ENCODE data around the gene TXNRD2. TPM values are rescaled to one million over a fixed set of nuclear protein-coding genes. Genes with fewer than 3 reads are reported as not detected.

The TXNRD2 gene
- total RNA-seq, 4 donors from 2014 or later = 8.0 to 11.3 (median 10.4) TPM

- peaks cover 0 to 5% (median 0%) of the 10 kb centered on the region in 3 donors for H3K4me1 ChIP-seq
- no peak for DNase-seq
- H3K27me3 ChIP-seq = no peaks in the 10 kb centered on the region
- no peak overlapping the region for H3K27ac ChIP-seq
- 78 to 90% methylated on average over 10 to 11 of the region's 11 CpGs for WGBS, 2 donors
- intact Hi-C loops (cut with DNase I) = no loop called here
- H3K4me3 ChIP-seq = no peak overlapping the region
- H3K9me3 ChIP-seq = no peaks in the 10 kb centered on the region
- peaks cover 0 to 80% (median 4%) of the 10 kb centered on the region in 3 donors for H3K36me3 ChIP-seq
- TF ChIP-seq POLR2A (IDR thresholded peaks at IDR 0.05) (no peak), CTCF (IDR thresholded peaks at IDR 0.05) (no peak)
Observed at GRCh38 chr22:19901577-19902244, 39.9 kb downstream of the TXNRD2 start.

- Histone ChIP-seq H3K27me3 (no peaks in the 10 kb centered on the region), H3K36me3 (peaks cover under 1 to 76% (median 4%) of the 10 kb centered on the region in 3 donors), H3K4me1 (peaks cover 0 to 5% (median 0%) of the 10 kb centered on the region in 3 donors), H3K27ac (no peak overlapping the region), H3K9me3 (no peaks in the 10 kb centered on the region), H3K4me3 (no peak overlapping the region)
- TF ChIP-seq POLR2A (IDR thresholded peaks at IDR 0.05) (no peak), CTCF (IDR thresholded peaks at IDR 0.05) (no peak)
- DNase-seq = no peak
- 73 to 89% methylated on average over 5 of the region's 13 CpGs for WGBS, 2 donors
- intact Hi-C loops (cut with DNase I) = no loop called here
Observed at GRCh38 chr22:19900707-19901436, 40.7 kb downstream of the TXNRD2 start.

GRCh38 chr22:19898831-19899567, 42.6 kb downstream of the TXNRD2 start:
- Histone ChIP-seq H3K27me3 (no peaks in the 10 kb centered on the region), H3K4me1 (peaks cover 0 to 5% (median 0%) of the 10 kb centered on the region in 3 donors), H3K36me3 (peaks cover 4 to 84% (median 8%) of the 10 kb centered on the region in 3 donors), H3K9me3 (no peaks in the 10 kb centered on the region), H3K27ac (no peak overlapping the region), H3K4me3 (no peak overlapping the region)
- TF ChIP-seq CTCF (IDR thresholded peaks at IDR 0.05) = no peak
- TF ChIP-seq POLR2A (IDR thresholded peaks at IDR 0.05) = no peak
- WGBS, 2 donors = 81 to 92% methylated on average over 4 to 6 of the region's 16 CpGs
- intact Hi-C loops (cut with DNase I) = no loop called here
- DNase-seq = no peak

- WGBS, 2 donors = 80 to 96% methylated on average over 4 to 7 of the region's 7 CpGs
- intact Hi-C loops (cut with DNase I) = no loop called here
- TF ChIP-seq POLR2A (IDR thresholded peaks at IDR 0.05) (no peak), CTCF (IDR thresholded peaks at IDR 0.05) (no peak)
- no peak for DNase-seq
- Histone ChIP-seq H3K9me3 (no peaks in the 10 kb centered on the region), H3K4me1 (peaks cover 0 to 5% (median 0%) of the 10 kb centered on the region in 3 donors), H3K36me3 (peaks cover 4 to 85% (median 8%) of the 10 kb centered on the region in 3 donors), H3K27ac (no peak overlapping the region), H3K27me3 (no peaks in the 10 kb centered on the region), H3K4me3 (no peak overlapping the region)
Observed at GRCh38 chr22:19898145-19898544, 43.5 kb downstream of the TXNRD2 start.
